ENCODE results near the gene DBH. TPM values are rescaled to one million over a fixed set of nuclear protein-coding genes. Genes with fewer than 3 reads are reported as not detected.

DBH gene
- total RNA-seq, 2 donors from 2014 or later = not detected

DNA sequence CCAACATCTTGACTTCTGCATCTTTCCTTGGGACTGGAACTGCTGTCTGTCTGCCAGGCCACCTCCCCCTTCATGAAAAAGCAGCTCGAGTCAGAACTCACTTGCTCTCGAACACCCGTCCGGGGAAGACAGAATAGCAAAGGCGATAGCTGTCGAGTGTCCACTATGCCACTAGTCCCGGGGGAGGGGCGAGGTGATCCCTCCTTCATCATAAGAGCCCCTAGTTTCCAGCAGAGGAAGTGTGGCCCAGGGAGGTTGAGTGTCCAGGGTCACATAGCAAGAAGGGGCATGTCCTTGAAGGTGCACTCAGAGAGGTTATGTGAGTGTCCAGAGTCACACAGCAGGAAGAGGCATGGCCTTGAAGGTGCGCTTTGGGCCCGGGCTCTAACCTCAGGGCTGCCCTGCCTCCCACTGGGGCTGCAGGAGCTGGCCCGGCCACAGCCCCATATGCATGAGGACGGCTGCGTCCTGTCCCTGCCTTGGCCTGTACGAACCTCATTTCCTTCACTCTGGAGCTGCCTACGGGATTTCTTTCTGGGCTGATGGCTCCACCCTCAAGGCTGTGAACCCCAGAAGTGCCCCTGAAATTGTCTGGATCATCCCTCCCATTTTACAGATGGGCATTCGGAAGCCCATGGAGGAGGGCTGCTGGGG lies 6.7 kb downstream of the DBH start:
- Histone ChIP-seq H3K36me3 (no peaks in the 10 kb centered on the region), H3K4me3 (no peak overlapping the region), H3K27ac (no peak overlapping the region), H3K27me3 (replicated peaks; ENCODE audit: insufficient read depth) (no peaks in the 10 kb centered on the region), H3K4me1 (ENCODE audit: control insufficient read depth in 1 of 2, low read depth in 2 of 2) (no peaks in the 10 kb centered on the region), H3K9me3 (no peaks in the 10 kb centered on the region)
- DNase-seq (ENCODE audit: low spot score) (no peak), ATAC-seq (ENCODE audit: insufficient number of reproducible peaks, low FRiP score, low read depth) (no peak)
- TF ChIP-seq, protein P1, sequence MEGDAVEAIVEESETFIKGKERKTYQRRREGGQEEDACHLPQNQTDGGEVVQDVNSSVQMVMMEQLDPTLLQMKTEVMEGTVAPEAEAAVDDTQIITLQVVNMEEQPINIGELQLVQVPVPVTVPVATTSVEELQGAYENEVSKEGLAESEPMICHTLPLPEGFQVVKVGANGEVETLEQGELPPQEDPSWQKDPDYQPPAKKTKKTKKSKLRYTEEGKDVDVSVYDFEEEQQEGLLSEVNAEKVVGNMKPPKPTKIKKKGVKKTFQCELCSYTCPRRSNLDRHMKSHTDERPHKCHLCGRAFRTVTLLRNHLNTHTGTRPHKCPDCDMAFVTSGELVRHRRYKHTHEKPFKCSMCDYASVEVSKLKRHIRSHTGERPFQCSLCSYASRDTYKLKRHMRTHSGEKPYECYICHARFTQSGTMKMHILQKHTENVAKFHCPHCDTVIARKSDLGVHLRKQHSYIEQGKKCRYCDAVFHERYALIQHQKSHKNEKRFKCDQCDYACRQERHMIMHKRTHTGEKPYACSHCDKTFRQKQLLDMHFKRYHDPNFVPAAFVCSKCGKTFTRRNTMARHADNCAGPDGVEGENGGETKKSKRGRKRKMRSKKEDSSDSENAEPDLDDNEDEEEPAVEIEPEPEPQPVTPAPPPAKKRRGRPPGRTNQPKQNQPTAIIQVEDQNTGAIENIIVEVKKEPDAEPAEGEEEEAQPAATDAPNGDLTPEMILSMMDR (IDR thresholded peaks at IDR 0.05) = no peak

DNA sequence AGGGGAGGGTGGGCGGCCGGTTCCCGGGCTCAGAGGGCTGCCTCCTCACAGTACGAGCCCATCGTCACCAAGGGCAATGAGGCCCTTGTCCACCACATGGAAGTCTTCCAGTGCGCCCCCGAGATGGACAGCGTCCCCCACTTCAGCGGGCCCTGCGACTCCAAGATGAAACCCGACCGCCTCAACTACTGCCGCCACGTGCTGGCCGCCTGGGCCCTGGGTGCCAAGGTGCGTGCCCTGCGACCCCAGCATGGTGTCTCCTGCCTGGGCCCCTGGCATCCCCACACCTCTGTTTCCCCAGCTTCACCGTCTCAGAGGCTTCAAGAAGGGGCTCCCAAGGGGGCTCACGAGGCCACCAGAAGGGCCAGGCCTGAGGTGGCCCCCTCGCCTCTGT lies 7.2 kb downstream of the DBH start:
- H3K4me3 ChIP-seq = no peak overlapping the region
- TF ChIP-seq, protein P1 (IDR thresholded peaks at IDR 0.05) = no peak
- H3K9me3 ChIP-seq = no peaks in the 10 kb centered on the region
- ATAC-seq (ENCODE audit: insufficient number of reproducible peaks, low FRiP score, low read depth) = no peak
- no peak for DNase-seq (ENCODE audit: low spot score)
- no peaks in the 10 kb centered on the region for H3K27me3 ChIP-seq (replicated peaks; ENCODE audit: insufficient read depth)
- H3K4me1 ChIP-seq (ENCODE audit: control insufficient read depth in 1 of 2, low read depth in 2 of 2) = no peaks in the 10 kb centered on the region
- no peaks in the 10 kb centered on the region for H3K36me3 ChIP-seq
- H3K27ac ChIP-seq = no peak overlapping the region

DNA sequence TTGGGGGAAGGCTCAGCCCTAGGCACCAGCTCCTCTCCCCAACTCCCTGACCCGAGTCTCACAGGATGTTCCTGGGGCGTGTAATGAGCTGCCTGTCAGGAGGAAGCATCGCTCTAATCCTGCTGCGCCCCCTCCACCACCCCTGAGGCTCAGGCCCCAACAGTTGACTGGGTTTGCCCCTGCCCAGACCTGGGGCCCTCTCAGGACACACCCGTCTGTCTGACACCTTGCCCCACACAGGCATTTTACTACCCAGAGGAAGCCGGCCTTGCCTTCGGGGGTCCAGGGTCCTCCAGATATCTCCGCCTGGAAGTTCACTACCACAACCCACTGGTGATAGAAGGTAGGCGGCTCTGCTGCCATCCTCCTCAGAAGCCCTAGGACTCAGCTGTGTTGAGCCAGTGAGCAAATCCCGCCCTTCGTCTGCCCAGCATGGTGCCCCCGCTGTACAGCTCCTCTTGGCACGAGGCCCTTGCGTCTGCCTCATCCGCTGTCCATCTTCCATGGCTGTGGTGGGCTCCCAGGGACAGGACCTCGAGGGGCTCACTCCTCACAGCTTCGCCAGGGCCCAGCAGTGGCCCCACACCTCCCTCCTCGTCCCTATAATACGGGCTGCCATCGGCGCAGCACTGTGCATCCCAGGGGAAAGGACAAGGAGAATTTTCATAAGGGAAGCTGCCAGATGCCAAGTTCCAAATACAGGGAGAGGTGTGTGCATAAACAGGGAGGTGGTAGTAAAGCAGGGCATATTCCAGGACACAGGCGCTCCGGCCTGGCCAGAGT lies 8.0 kb downstream of the DBH start:
- no peaks in the 10 kb centered on the region for H3K9me3 ChIP-seq
- no peaks in the 10 kb centered on the region for H3K27me3 ChIP-seq (replicated peaks; ENCODE audit: insufficient read depth)
- H3K36me3 ChIP-seq = no peaks in the 10 kb centered on the region
- H3K4me3 ChIP-seq = no peak overlapping the region
- no peaks in the 10 kb centered on the region for H3K4me1 ChIP-seq (ENCODE audit: control insufficient read depth in 1 of 2, low read depth in 2 of 2)
- DNase-seq (ENCODE audit: low spot score) (no peak), ATAC-seq (ENCODE audit: insufficient number of reproducible peaks, low FRiP score, low read depth) (no peak)
- TF ChIP-seq, protein P1 (IDR thresholded peaks at IDR 0.05) = no peak
- H3K27ac ChIP-seq = no peak overlapping the region

DNA sequence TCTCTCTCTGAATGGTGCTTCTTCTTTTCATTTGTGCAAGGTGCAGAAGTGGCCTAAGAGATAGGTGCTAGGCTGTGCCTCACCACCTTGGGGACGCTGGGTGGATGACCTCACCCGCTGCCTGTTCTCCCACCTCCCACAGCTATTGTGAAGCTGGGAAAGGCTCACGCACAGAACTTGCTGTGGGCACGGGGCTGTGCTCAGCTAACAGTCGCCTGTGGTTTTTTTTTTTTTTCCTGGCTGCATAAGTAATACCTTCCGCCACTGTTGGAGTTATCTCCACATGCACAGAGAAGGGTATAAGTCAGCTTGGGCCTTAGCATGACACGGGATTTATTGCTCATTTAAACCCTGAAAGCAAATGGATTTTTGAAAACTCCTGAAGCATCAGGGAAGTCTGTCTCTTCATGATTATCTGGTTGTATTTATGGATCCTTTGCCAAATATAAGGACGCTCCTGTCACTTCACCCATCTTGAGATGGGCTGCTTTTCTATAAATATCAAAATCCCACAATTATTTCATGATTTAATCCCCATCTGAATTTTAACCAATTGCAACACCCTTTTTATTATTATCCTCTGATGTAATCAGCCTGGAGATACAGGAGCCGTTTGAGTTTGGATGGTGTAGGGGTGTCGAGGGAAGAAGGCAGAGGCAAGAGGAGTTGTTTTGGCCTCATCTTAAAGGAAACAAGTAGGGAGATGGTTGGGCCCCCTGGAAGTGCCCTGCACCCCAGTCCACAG lies 9.0 kb downstream of the DBH start:
- no peak for DNase-seq (ENCODE audit: low spot score)
- no peaks in the 10 kb centered on the region for H3K36me3 ChIP-seq
- no peak overlapping the region for H3K4me3 ChIP-seq
- ATAC-seq (ENCODE audit: insufficient number of reproducible peaks, low FRiP score, low read depth) = no peak
- no peaks in the 10 kb centered on the region for H3K4me1 ChIP-seq (ENCODE audit: control insufficient read depth in 1 of 2, low read depth in 2 of 2)
- TF ChIP-seq, protein P1 (IDR thresholded peaks at IDR 0.05) = no peak
- no peaks in the 10 kb centered on the region for H3K27me3 ChIP-seq (replicated peaks; ENCODE audit: insufficient read depth)
- no peaks in the 10 kb centered on the region for H3K9me3 ChIP-seq
- H3K27ac ChIP-seq = no peak overlapping the region

DNA sequence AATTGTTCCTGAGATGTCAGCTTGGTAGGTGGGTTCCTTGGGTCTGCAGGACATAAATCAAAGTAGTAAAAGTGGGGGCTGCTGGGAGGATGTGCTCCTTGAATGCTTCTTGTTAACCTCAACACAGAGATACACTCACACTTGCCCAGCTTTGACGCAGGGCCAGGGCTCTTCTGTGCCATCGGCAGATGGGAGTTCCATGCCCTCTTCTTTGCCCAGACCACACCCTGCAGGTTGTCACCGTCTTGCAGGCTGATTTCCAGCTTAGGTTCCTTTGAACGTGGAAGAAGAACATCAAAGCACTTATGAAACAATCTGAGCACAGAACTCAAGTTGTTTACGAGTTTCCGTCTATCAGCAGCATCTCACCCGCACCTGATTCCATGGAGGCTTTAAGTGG lies 11.0 kb downstream of the DBH start:
- DNase-seq (ENCODE audit: low spot score) = no peak
- Histone ChIP-seq H3K27ac (no peak overlapping the region), H3K9me3 (no peaks in the 10 kb centered on the region), H3K27me3 (replicated peaks; ENCODE audit: insufficient read depth) (no peaks in the 10 kb centered on the region), H3K4me1 (ENCODE audit: control insufficient read depth in 1 of 2, low read depth in 2 of 2) (no peaks in the 10 kb centered on the region), H3K36me3 (no peaks in the 10 kb centered on the region), H3K4me3 (no peak overlapping the region)
- TF ChIP-seq, protein P1 (IDR thresholded peaks at IDR 0.05) = no peak
- ATAC-seq (ENCODE audit: insufficient number of reproducible peaks, low FRiP score, low read depth) = no peak

All from thoracic aorta (tissue), 2 donors.